IMR-90 (cell line): ENCODE measurements around the gene AGBL1.

ENCODE experiments used
- BHLHE40 ChIP-seq: fragments of 150-350 bp; IDR thresholded peaks from 2 replicates; pipeline ENCODE4 v1.6.1; 2016; ENCODE audit warnings: mild to moderate bottlenecking, low read depth, low read length
- CHD1 ChIP-seq: IDR thresholded peaks from 2 replicates; pipeline ENCODE4 v1.6.1; 2012; ENCODE audit warnings: low read depth, low read length, improper control_type of control experiment
- MAFK ChIP-seq: IDR thresholded peaks from 2 replicates; pipeline ENCODE4 v1.6.1; 2012; ENCODE audit warnings: low read depth, low read length, improper control_type of control experiment
- MAZ ChIP-seq: IDR thresholded peaks from 2 replicates; pipeline ENCODE4 v1.6.1; 2012; ENCODE audit warnings: low read depth, mild to moderate bottlenecking, low read length, improper control_type of control experiment, moderate library complexity, borderline replicate concordance
- RCOR1 ChIP-seq: IDR thresholded peaks from 2 replicates; pipeline ENCODE4 v1.6.1; 2012; ENCODE audit warnings: mild to moderate bottlenecking, low read length, improper control_type of control experiment; ENCODE audit not compliant: insufficient replicate concordance
- RFX5 ChIP-seq: IDR thresholded peaks from 2 replicates; pipeline ENCODE4 v1.8.0; 2012; ENCODE audit warnings: low read depth, mild to moderate bottlenecking, low read length, moderate library complexity
- SMC3 ChIP-seq: fragments of 150-350 bp; IDR thresholded peaks from 2 replicates; pipeline ENCODE4 v1.6.1; 2016; ENCODE audit warnings: low read depth, mild to moderate bottlenecking, antibody characterized with exemption, low read length, moderate library complexity
- TF ChIP-seq, protein P1 (sequence below): conservative IDR thresholded peaks from 2 replicates; pipeline ENCODE4 v1.5.1; 2012; ENCODE audit warnings: mild to moderate bottlenecking, low read depth, low read length, improper control_type of control experiment

DNA sequence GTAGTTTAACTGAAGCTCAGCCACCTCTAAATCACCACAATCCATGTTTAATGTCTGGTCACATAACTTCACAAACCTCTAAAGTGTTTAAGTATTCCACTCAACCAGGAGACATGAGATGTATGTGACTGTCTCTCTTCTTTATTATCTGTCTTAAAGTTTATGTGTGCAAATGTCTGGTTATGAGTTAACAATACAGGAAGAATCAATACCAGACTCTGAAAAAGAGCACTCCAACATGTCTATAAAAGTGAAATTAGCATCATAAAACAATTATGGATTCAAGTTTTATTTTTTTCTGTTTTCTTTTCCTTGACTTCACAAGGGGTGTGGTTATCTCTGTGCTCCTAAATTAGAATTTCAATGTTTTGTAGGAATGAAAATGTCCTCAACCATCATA is 44.8 kb upstream of the AGBL1 start:
- TF ChIP-seq, protein P1, sequence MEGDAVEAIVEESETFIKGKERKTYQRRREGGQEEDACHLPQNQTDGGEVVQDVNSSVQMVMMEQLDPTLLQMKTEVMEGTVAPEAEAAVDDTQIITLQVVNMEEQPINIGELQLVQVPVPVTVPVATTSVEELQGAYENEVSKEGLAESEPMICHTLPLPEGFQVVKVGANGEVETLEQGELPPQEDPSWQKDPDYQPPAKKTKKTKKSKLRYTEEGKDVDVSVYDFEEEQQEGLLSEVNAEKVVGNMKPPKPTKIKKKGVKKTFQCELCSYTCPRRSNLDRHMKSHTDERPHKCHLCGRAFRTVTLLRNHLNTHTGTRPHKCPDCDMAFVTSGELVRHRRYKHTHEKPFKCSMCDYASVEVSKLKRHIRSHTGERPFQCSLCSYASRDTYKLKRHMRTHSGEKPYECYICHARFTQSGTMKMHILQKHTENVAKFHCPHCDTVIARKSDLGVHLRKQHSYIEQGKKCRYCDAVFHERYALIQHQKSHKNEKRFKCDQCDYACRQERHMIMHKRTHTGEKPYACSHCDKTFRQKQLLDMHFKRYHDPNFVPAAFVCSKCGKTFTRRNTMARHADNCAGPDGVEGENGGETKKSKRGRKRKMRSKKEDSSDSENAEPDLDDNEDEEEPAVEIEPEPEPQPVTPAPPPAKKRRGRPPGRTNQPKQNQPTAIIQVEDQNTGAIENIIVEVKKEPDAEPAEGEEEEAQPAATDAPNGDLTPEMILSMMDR = no peak
- TF ChIP-seq BHLHE40 = no peak
- no peak for TF ChIP-seq MAZ
- TF ChIP-seq RCOR1 = no peak
- no peak for TF ChIP-seq SMC3
- no peak for TF ChIP-seq CHD1
- TF ChIP-seq RFX5 = no peak
- no peak for TF ChIP-seq MAFK
